IMR-90 (cell line): Measurements from ENCODE around the gene PLA2G4B. TPM values are rescaled to one million over a fixed set of nuclear protein-coding genes. Genes with fewer than 3 reads are reported as not detected.

Experiments
- ATAC-seq: fragments of 200-7000 bp; cut with Tn5 transposase; 2 replicates; pipeline ENCODE4 v1.9.1; 2020; ENCODE audit warnings: low read depth, mild to moderate bottlenecking, moderate library complexity
- BruUV-seq: library from RNA; stranded (reverse); fragments of 400-500 nt; replicated peaks from 2 replicates; lab custom pipeline; 2021; lab: Mats Ljungman, UMichigan
- CTCF ChIA-PET: fragments of 300-600 bp; formaldehyde crosslinking; extraction: SDS; loops from one replicate; lab custom pipeline; 2021; ENCODE audit warnings: antibody characterized with exemption; lab: Yijun Ruan, JAX
- POLR2A ChIA-PET: fragments of 300-600 bp; sonication (Branson Sonifier 250); formaldehyde crosslinking; loops from one replicate; lab custom pipeline; 2022; ENCODE audit warnings: antibody characterized with exemption; ENCODE audit not compliant: unreplicated experiment; lab: Charles Lee
- DNase-seq: peaks from one replicate; pipeline ENCODE4 v3.0.0; 2013
- H2AFZ ChIP-seq: replicated peaks from 2 replicates; pipeline ENCODE3; 2013; ENCODE audit warnings: low read length, mild to moderate bottlenecking; ENCODE audit not compliant: poor library complexity
- H2AK5ac ChIP-seq: 2 replicates; pipeline ENCODE4 v1.6.1; 2013; ENCODE audit warnings: low read depth, low read length, inconsistent platforms
- H2AK9ac ChIP-seq: replicated peaks from 2 replicates; pipeline ENCODE3; 2013; ENCODE audit warnings: mild to moderate bottlenecking, low read depth, low read length, moderate library complexity; ENCODE audit not compliant: poor library complexity
- H2BK120ac ChIP-seq: 2 replicates; pipeline ENCODE4 v1.6.1; 2013; ENCODE audit warnings: low read depth, low read length, inconsistent platforms
- H2BK15ac ChIP-seq: 3 replicates; pipeline ENCODE4 v1.6.1; 2013; ENCODE audit warnings: low read depth, low read length, inconsistent platforms
- H2BK20ac ChIP-seq: 2 replicates; pipeline ENCODE4 v1.6.1; 2013; ENCODE audit warnings: low read depth, mild to moderate bottlenecking, inconsistent platforms, low read length, moderate library complexity
- H2BK5ac ChIP-seq: 2 replicates; pipeline ENCODE4 v1.6.1; 2013; ENCODE audit warnings: mild to moderate bottlenecking, low read depth, low read length, inconsistent platforms; ENCODE audit not compliant: poor library complexity, severe bottlenecking
- H3K14ac ChIP-seq: replicated peaks from 2 replicates; pipeline ENCODE4 v1.6.1; 2013; ENCODE audit warnings: low read depth, low read length, inconsistent platforms
- H3K18ac ChIP-seq: 2 replicates; pipeline ENCODE4 v1.6.1; 2013; ENCODE audit warnings: low read depth, low read length, control low read depth
- H3K23ac ChIP-seq: 2 replicates; pipeline ENCODE4 v1.6.1; 2013; ENCODE audit warnings: low read depth, low read length, inconsistent platforms
- H3K27ac ChIP-seq: 2 replicates; pipeline ENCODE4 v1.5.1; 2013; ENCODE audit warnings: mild to moderate bottlenecking, control low read depth, low read length; ENCODE audit not compliant: insufficient read depth
- H3K27me3 ChIP-seq: 2 replicates; pipeline ENCODE4 v1.6.1; 2013; ENCODE audit warnings: low read length; ENCODE audit not compliant: control insufficient read depth, insufficient read depth
- H3K36me3 ChIP-seq: 2 replicates; pipeline ENCODE4 v1.6.1; 2013; ENCODE audit warnings: low read length, mixed read lengths; ENCODE audit not compliant: control insufficient read depth, insufficient read depth
- H3K4ac ChIP-seq: 2 replicates; pipeline ENCODE4 v1.6.1; 2013; ENCODE audit warnings: low read depth, low read length, inconsistent platforms
- H3K4me1 ChIP-seq: 2 replicates; pipeline ENCODE4 v1.6.1; 2013; ENCODE audit warnings: low read length, mixed read lengths; ENCODE audit not compliant: control insufficient read depth, insufficient read depth
- H3K4me2 ChIP-seq: 2 replicates; pipeline ENCODE4 v1.6.1; 2013; ENCODE audit warnings: low read depth, mild to moderate bottlenecking, control low read depth, low read length, moderate library complexity
- H3K4me3 ChIP-seq: 2 replicates; pipeline ENCODE4 v1.5.1; 2013; ENCODE audit warnings: low read depth, mild to moderate bottlenecking, control low read depth, low read length, moderate library complexity; ENCODE audit not compliant: insufficient read depth
- H3K56ac ChIP-seq: 2 replicates; pipeline ENCODE4 v1.6.1; 2013; ENCODE audit warnings: low read length, inconsistent platforms; ENCODE audit not compliant: insufficient read depth; ENCODE audit errors: extremely low read depth
- H3K79me1 ChIP-seq, 2 experiments: 2 replicates each; pipeline ENCODE4 v1.6.1; 2013; ENCODE audit warnings: low read length in 2 of 2, inconsistent platforms in 1 of 2, low read depth in 1 of 2
- H3K9ac ChIP-seq: 2 replicates; pipeline ENCODE4 v1.6.1; 2013; ENCODE audit warnings: low read depth, low read length, control low read depth
- H3K9me1 ChIP-seq: 2 replicates; pipeline ENCODE4 v1.6.1; 2013; ENCODE audit warnings: low read length, inconsistent platforms; ENCODE audit not compliant: insufficient read depth
- H3K9me3 ChIP-seq: 2 replicates; pipeline ENCODE4 v1.6.1; 2013; ENCODE audit warnings: low read length; ENCODE audit not compliant: control insufficient read depth, insufficient read depth
- H4K20me1 ChIP-seq: 2 replicates; pipeline ENCODE4 v1.6.1; 2013; ENCODE audit warnings: low read length, inconsistent platforms; ENCODE audit not compliant: insufficient read depth
- H4K5ac ChIP-seq: 2 replicates; pipeline ENCODE4 v1.6.1; 2013; ENCODE audit warnings: mild to moderate bottlenecking, low read depth, low read length, control low read depth
- H4K8ac ChIP-seq, 2 experiments: 2 replicates each; pipeline ENCODE4 v1.6.1; 2013; ENCODE audit warnings: low read depth in 2 of 2, low read length in 2 of 2, control low read depth in 1 of 2, inconsistent platforms in 1 of 2
- H4K91ac ChIP-seq: 2 replicates; pipeline ENCODE4 v1.6.1; 2013; ENCODE audit warnings: low read depth, low read length, inconsistent platforms; ENCODE audit not compliant: insufficient read depth
- BHLHE40 ChIP-seq: fragments of 150-350 bp; IDR thresholded peaks from 2 replicates; pipeline ENCODE4 v1.6.1; 2016; ENCODE audit warnings: mild to moderate bottlenecking, low read depth, low read length
- CEBPB ChIP-seq: IDR thresholded peaks from 2 replicates; pipeline ENCODE4 v1.6.1; 2012; ENCODE audit warnings: low read depth, low read length, improper control_type of control experiment
- MAFK ChIP-seq: IDR thresholded peaks from 2 replicates; pipeline ENCODE4 v1.6.1; 2012; ENCODE audit warnings: low read depth, low read length, improper control_type of control experiment
- RAD21 ChIP-seq: IDR thresholded peaks from 2 replicates; pipeline ENCODE4 v1.6.1; 2012; ENCODE audit warnings: low read length, improper control_type of control experiment
- WGBS, 2 experiments: methylation state at CpG; one replicate each; pipeline versions ENCODE4 v1.1.5 to v1.1.7; 2013; ENCODE audit warnings: missing lambda C conversion rate in 2 of 2; ENCODE audit not compliant: insufficient read length in 1 of 2; ENCODE audit errors: extremely low coverage in 2 of 2; 5-methylcytosine and 5-hydroxymethylcytosine counted together
- dilution Hi-C: fragments of 300-500 bp; cut with HindIII; formaldehyde crosslinking; loops from one replicate; pipeline ENCODE4 v1.14.3; 2018; ENCODE audit warnings: low sequenced_read_pairs; ENCODE audit not compliant: unreplicated experiment
- in situ Hi-C: fragments of 300-500 bp; cut with MboI; formaldehyde crosslinking; loops from 3 replicates; pipeline ENCODE4 v1.14.3; 2019; ENCODE audit warnings: low sequenced_read_pairs, inconsistent platforms, mixed read lengths
- intact Hi-C: fragments of 100-400 bp; cut with micrococcal nuclease; formaldehyde crosslinking; loops from 2 replicates; pipeline ENCODE4 v1.10.0; 2022
- polyA plus RNA-seq, 3 experiments: library from polyadenylated mRNA; depleted of rRNA; stranded (reverse); fragments of >200 nt; gene quantifications; 2 replicates each; pipeline ENCODE4 v1.2.3, GENCODE V29; 2012; ENCODE audit warnings: low replicate concordance in 1 of 3
- total RNA-seq: library from RNA; depleted of rRNA; stranded (reverse); fragments of >200 nt; gene quantifications from 2 replicates; pipeline ENCODE4 v1.2.3, GENCODE V29; 2012

The PLA2G4B gene
- total and polyA plus RNA-seq, 2 of the 4 experiments (the other 2 are of a cell fraction): 0.18 to 3.1 TPM

GRCh38 chr15:41819455-41820050, 19.1 kb upstream of the PLA2G4B start:
- intact Hi-C loops: loop anchor here (10.0 kb wide), 1 partner anchor 355 kb away; no protein-coding TSS in a partner anchor

More at GRCh38 chr15:41819455-41820050, 19.1 kb upstream of the PLA2G4B start:
- no peak overlapping the region for H3K4me3 ChIP-seq
- H2BK120ac ChIP-seq: no peak overlapping the region
- no peak overlapping the region for H3K4me2 ChIP-seq
- H3K27me3 ChIP-seq: no peaks in the 10 kb centered on the region
- no peak overlapping the region for H3K9ac ChIP-seq
- in situ Hi-C loops (no loop called here), dilution Hi-C loops (no loop called here)
- no peak overlapping the region for H3K27ac ChIP-seq
- TF ChIP-seq CEBPB (no peak), MAFK (no peak), BHLHE40 (no peak), RAD21 (no peak)
- POLR2A ChIA-PET: no interaction called here
- no peak for ATAC-seq
- CTCF ChIA-PET: no interaction called here
- H3K4ac ChIP-seq: no peak overlapping the region
- no peak overlapping the region for H2AK9ac ChIP-seq
- H3K4me1 ChIP-seq: no peaks in the 10 kb centered on the region
- no peak overlapping the region for H2AFZ ChIP-seq
- peaks cover 74% of the 10 kb centered on the region for H3K36me3 ChIP-seq
- no peak overlapping the region for H4K8ac ChIP-seq
- H4K91ac ChIP-seq: no peak overlapping the region
- H3K23ac ChIP-seq: no peak overlapping the region
- H3K56ac ChIP-seq: no peak overlapping the region
- H2BK15ac ChIP-seq: no peak overlapping the region
- H3K9me1 ChIP-seq: no peaks in the 10 kb centered on the region
- no peak overlapping the region for H4K5ac ChIP-seq
- H2BK20ac ChIP-seq: no peak overlapping the region
- H2AK5ac ChIP-seq: no peak overlapping the region
- DNase-seq: no peak
- no peak overlapping the region for H3K14ac ChIP-seq
- H2BK5ac ChIP-seq: no peak overlapping the region
- no peaks in the 10 kb centered on the region for H3K9me3 ChIP-seq
- peaks cover 0 to 2% of the 10 kb centered on the region in 2 experiments; a peak in 1 of 4 replicates for H3K79me1 ChIP-seq
- WGBS, 2 experiments: 100% methylated on average over 1 of the region's 9 CpGs; no CpG with 5 or more reads in 1 of the 2 experiments
- H4K20me1 ChIP-seq: no peaks in the 10 kb centered on the region
- no TSS peak for BruUV-seq
- no peak overlapping the region for H3K18ac ChIP-seq
